GM12873 (cell line): Measurements from ENCODE around the gene FAM193A.

Experiments used
- TF ChIP-seq, protein P1 (sequence below): IDR thresholded peaks from 2 replicates; pipeline ENCODE4 v1.5.1; 2012; ENCODE audit warnings: low read depth, mild to moderate bottlenecking, moderate library complexity, low read length, control low read depth; ENCODE audit not compliant: insufficient read depth; ENCODE audit errors: missing control alignments

FAM193A gene, protein sequence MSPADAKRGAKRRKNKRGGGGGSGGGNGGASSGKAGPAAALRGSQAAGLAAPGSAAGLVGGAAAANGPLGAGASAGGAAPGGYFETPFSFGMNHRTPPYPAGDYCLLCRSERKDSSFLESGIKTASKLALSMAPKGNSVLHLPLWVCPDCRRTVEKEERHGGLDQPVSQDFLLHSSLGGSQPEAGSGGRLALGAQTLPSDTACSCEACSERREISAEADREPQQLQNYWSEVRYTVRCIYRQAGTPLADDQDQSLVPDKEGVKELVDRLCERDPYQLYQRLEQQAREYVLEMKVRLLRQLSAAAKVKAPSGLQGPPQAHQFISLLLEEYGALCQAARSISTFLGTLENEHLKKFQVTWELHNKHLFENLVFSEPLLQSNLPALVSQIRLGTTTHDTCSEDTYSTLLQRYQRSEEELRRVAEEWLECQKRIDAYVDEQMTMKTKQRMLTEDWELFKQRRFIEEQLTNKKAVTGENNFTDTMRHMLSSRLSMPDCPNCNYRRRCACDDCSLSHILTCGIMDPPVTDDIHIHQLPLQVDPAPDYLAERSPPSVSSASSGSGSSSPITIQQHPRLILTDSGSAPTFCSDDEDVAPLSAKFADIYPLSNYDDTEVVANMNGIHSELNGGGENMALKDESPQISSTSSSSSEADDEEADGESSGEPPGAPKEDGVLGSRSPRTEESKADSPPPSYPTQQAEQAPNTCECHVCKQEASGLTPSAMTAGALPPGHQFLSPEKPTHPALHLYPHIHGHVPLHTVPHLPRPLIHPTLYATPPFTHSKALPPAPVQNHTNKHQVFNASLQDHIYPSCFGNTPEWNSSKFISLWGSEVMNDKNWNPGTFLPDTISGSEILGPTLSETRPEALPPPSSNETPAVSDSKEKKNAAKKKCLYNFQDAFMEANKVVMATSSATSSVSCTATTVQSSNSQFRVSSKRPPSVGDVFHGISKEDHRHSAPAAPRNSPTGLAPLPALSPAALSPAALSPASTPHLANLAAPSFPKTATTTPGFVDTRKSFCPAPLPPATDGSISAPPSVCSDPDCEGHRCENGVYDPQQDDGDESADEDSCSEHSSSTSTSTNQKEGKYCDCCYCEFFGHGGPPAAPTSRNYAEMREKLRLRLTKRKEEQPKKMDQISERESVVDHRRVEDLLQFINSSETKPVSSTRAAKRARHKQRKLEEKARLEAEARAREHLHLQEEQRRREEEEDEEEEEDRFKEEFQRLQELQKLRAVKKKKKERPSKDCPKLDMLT (N-terminal part only)

DNA sequence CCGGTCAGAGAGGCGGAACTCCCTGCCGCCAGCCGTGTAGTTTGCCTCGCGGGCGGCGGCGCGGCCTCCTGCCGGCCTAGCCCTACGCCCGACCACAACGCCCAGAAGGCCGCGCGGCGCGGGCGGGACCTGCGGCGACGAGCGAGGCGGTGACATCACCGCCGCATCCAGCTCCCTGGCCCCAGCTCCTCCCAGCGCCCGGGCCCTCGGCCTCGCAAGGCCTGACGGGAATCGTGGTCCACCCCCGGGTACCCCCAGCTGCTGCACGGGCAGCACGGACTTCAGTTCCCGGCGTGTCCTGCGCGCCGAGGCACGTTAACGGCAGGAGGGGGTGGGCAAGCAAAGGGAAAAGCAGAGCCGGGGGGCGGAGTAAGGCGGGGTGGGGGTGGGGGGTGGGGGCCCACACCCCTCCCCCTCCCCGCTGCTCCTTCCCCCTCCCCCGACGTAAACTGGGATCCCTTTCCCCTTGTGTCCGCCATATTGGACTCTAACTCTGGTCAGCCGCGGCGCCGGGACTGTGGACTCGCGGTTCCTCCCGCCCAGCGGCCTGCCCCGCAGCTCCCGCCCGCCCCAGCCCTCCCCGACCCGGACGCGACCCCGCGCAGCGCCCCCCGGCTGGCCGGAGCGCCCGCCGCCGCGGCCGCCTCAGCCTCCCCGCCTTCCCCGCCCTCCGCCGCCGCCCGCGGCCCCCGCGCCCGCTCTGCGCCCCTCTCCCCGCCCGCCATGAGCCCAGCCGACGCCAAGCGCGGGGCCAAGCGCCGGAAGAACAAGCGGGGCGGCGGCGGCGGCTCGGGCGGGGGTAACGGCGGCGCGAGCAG is at the start of gene FAM193A:
Gene FAM193A, plus strand, starts transcription at position 455 of the 818 bp plus-strand sequence. Its CDS starts 269 bp downstream, at position 724.
- TF ChIP-seq, protein P1, sequence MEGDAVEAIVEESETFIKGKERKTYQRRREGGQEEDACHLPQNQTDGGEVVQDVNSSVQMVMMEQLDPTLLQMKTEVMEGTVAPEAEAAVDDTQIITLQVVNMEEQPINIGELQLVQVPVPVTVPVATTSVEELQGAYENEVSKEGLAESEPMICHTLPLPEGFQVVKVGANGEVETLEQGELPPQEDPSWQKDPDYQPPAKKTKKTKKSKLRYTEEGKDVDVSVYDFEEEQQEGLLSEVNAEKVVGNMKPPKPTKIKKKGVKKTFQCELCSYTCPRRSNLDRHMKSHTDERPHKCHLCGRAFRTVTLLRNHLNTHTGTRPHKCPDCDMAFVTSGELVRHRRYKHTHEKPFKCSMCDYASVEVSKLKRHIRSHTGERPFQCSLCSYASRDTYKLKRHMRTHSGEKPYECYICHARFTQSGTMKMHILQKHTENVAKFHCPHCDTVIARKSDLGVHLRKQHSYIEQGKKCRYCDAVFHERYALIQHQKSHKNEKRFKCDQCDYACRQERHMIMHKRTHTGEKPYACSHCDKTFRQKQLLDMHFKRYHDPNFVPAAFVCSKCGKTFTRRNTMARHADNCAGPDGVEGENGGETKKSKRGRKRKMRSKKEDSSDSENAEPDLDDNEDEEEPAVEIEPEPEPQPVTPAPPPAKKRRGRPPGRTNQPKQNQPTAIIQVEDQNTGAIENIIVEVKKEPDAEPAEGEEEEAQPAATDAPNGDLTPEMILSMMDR, result no peak

DNA sequence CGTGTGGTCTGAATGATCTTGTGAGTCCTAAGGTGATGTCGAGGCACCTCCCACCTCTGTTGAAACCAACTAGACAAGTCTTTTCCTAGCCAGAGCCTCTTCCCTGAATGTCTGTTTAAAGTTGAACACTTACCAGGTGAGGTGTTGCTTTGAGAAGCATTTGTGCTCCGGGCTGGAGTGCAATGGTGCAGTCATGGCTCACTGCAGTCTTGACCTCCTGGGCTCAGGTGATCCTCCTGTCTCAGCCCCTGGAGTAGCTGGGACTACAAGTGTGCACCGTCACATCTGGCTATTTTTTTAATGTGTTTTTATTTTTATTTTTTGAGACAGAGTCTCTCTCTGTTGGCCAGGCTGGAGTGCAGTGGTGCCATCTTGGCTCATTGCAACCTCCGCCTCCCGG is 49.5 kb upstream of the FAM193A start:
- TF ChIP-seq, protein P1, result no peak

DNA sequence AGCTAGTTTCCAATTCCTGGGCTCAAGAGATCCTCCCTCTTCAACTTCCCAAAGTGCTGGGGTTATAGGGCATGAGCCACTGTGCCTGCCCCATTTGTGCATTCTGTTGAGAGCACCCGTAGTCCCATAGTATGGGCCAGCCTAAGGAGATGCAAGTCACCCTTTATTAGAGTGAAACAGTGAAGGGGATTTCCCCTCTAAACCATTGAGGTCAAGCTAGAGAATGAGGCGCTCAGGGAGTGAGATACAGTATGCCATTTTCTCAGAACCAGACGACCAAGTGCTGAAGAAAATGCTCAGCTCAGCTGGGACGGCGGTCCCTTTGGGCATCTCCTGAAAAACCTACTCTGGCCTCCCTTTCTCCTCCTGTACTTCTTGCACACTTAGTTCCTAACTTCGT is 48.8 kb upstream of the FAM193A start:
- TF ChIP-seq, protein P1, result no peak

DNA sequence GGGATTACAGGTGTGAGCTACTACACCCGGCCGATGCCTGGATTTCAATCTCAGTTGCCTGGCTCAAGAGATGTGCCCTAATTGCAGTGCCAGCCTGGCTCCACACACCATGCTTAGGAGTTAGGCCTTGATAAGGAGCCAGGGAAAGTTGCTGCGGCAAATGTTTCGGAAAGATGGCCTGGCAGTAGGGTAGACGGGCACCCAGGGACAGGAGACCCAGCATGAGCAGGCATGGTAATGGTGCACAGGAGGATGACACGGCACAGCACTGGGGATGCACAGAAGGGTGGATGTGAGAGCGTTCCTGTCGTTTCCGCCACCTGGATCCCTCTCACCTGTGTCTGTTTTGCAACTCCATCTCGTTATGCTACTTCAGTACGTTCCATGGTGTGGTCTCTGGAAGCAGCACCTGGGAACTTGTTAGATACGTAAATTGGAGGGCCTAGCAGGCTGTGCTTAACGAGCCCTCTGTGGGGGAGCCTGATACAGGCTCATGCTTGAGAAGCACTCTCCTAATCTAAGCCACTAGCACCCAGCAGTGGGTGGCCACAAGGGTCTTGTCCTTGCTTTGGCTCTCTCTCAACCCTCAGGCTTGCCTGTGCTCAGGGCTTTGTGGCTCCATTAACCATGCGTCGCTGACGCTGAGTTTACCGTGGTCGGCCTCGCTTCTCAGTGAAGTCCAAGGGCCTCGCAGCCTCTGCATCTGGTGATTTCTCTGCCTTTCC is 47.2 kb upstream of the FAM193A start:
- TF ChIP-seq, protein P1, result no peak

DNA sequence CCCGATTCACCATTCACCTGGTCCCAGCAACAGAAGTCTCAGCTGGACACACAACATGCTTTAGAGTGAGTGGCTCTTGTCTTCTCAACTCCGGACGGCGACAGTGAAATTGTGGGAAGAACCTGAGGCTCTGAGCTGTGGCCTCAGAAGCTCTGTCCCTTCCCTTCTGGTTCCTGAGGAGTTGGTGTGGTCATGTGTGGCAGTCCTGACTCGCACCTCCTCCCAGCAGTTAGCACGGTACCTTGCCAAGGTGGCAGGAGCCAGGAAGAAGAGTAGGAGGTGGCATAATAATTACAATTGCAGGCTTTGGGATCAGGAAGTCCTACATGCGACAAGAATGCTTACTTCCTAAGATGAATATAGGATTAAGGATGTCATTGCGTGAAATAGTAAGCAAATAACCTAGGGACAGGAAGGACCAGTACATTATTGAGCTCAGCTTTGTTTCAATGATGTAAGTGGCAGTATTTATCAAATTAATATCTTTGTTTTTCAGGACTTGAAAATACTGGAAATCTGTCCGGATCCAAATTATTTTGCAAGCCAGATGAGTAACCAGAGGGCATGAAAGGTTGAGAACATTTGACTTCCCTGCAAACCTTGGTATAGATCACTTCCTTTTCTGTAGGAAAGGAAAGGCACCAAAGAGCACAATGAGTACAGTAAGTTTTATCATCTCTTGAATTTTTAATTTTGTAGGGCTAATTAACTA is 46.5 kb upstream of the FAM193A start:
- TF ChIP-seq, protein P1, result no peak

DNA sequence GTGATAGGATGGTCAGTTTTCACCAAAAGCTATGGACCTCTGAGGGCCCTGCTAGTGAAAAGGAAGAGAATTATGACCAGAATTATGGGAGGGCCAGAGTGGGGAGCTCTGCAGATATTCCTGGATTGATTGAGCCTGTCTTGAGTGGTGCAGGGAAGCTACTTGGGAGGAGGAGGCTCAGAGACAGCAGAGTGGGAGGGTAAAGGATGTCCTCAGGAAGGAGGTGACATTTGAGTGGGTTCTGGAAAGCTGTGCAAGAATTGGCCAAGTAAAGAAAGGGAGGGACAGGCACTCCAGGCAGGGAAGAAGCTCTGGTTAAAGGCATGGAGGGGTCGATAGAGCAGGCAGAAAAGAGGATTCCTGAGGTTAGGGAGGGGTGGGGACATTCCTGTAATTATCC is 43.5 kb upstream of the FAM193A start:
- TF ChIP-seq, protein P1, result no peak
